ENCODE data around the gene ERGIC1.
A peak's percentile ranks its signal among the peaks of the same experiment; 100 is the strongest.

ERGIC1 gene

DNA sequence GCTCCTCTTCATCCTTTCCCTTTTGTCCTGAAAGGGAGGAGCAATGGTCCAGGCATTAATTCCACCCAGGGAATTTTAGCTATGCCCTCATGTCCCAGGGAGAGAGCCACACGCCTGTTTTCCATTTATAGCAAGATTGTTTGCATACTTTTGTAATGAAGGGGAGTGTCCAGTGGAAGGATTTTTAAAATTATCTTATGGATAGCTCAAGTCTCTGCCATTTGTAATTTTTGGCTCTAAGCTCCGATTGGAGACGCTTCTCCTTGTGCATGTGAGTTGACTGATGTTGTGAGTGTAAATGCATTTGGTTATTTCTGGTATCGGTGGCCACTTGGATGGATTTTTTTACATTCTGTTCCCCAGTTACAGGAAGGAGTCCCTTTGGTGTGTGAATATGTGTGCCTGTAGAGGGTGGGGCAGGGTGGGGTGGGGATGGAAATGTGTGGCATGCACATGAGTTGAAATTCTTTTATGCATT lies 118.0 kb downstream of the ERGIC1 start:
- no peak for FAIRE-seq

DNA sequence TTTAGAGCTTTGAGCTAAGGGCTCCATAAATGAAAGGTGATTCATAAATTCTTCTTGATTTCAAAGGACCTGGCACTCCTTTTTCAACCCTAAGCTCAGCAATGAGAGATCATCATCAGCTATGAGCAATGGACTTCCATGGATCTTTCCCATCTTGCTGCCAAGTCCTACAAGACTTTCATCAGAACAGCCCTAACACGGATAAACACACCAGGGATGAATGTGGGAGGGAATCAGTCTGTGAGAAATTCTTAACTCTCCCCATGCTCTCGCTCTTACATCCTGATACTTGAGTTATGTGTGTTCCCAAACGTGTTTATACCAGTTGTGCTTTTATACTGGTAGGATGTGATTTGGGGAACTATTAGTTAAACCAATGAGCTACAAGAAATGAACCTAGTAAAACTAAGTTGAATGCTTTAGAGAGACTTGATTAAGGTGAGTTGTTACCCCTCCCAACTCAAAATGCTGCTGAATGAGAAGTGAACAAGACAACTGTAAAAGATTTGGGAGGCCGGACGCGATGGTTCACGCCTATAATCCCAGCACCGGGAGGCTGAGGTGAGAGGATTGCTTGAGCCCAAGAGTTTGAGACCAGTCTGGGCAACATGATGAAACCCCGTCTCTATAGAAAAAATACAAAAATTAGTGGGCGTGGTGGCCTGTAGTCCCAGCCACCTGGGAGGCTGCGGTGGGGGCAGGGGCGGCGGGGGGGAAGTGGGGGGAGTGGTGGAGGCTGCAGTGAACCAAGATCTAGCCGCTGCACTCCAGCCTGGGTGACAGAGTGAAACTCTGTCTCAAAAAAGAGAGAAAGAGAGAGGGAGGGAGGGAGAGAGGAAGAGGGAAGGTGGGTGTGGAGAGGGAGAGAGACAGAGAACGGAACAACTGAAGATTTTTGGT lies 120.0 kb downstream of the ERGIC1 start:
- no peak for FAIRE-seq

DNA sequence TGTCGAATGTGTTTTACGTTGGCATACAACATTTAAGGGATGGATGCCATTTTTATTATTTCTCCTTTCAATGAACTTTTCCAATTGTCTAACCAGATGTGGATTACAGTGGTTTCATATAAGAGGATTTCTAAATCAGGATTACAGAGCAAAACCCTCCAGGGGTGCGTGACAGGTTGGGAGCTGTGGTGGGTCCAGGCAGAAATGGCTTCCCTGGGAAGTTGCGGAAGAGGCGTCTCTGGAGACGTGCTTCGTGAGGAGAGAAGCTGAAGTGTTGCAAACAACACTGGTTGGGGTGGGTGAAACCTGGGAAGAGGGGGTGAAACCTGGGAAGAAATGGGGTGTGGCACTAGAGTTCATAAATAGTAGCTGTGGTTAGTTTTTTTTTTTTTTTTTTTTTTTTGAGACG lies 120.7 kb downstream of the ERGIC1 start:
- FAIRE-seq: no peak

DNA sequence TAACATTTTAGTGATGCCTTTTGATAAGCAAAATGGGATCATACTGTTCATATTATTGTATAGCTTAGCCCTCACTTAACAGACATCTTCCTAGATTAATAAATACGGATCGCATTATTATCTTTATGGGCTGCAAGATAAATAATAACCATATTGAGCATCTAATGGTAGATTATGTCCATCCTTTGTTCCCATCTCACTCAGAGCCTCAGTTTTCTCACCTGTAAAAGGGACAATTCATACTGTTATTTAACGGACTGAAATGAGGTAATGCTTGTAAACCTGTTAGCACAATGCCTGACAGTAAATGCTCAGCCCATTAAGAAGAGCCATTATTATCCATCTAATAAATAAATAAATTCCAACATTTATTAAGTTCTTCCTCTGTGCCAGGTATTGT lies 122.2 kb downstream of the ERGIC1 start:
- no peak for FAIRE-seq

DNA sequence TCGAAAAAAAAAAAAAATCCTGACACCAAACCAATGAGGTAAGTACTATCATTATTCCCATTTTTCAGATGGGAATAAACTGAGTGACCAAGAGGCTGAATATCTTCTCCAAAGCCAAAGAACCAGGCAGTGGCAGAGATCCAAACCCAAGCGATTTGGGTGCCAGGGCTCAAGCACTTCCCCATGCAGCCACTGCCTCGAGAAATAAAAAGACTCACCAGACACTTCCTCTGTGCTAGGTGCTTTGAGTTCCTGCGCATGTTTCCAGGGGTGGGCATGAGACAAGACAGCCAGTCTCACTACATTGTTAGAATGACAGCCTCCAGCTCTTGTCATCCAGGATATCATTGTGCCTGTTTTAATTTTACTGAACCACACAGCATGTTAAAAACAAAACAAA lies 122.9 kb downstream of the ERGIC1 start:
- no peak for FAIRE-seq

DNA sequence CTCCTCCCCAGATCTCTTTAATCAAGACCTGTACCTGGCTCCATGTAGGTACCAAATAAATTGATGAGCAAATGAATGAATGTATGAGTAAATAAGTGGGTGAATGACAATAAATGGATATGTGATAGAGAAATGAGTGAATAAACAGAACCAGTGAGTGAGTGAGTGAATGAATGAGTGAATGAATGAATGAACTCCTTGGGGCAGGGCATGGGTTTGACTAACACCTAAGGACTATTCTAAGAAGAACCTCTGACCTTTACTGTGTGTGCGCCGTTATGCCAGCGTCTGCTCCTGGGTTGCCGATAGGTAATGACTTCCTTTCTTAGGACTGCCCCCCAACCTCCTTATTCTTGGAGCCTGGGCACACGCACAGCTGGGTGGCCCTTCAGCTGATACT lies 123.4 kb downstream of the ERGIC1 start:
- FAIRE-seq: no peak

DNA sequence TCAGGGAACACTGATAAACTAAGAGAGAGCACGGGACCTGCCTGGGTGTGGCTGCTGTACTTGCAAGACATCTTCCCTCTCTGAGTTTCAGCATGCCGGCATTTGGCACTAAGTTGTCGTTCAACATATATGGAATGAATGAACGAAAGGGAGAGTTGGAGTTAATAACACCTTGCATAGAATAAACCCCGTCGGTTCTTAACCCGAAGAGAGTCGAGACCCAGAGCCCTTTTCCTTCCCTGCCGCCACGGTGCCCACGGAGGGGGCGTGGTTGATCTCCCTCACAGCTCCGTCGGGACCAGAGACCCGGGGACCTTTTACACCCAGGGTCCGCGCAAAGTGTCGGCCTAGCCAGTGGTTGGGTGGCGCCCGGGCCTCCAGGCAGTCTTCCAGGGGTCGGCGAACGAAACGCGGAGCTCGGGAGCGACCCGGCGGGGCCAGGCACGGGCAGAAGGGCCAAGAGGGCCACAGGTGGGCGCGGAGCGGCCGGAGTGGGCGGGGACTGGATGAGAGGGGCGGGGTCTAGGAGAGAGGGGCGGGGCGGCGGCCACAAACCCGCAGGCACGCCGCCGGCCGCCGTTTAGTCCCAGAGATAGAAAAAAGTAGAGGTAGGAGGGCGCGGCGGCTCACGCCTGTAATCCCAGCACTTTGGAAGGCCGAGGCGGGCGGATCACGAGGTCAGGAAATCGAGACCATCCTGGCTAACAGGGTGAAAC lies 124.4 kb downstream of the ERGIC1 start:
- FAIRE-seq: no peak

DNA sequence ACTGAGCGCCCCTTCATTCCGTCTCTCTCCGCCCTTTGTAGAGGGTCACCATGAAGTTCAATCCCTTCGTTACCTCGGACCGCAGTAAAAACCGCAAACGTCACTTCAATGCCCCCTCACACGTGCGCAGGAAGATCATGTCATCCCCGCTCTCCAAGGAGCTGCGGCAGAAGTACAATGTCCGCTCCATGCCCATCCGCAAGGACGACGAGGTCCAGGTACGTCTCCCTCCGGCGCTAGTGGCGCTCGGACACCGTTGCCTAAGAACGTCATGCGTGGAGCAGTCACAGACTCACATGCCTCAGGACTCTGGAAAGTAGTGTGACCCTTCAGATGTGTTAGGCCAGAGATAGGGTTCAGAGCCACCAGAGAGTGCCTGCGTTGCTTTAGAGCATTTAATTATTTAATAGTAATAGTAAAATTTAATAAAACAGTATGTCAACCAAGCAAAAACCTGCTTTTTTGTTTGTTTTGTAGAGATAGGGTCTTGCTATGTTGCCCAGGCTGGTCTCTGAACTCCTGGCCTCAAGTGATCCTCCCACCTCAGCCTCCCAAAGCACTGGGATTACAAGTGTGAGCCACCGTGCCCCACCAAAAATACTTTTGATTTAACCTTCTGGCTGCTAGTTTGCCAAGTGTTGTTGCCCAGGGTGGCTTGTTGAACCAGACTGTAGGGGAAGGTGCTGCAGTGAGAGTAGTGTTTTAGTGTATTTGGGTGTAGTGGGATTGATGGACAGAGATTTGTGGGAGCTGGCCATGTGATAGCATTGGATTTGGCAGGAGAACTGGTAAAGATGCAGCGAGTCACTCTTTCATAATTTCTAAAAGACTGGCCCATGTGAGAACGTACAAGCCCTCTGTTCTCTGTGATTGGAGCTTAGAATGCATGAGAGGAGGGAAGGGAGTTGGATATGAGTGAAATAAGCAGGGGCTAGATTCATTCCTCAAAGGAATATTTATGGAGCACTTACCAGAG lies 126.1 kb downstream of the ERGIC1 start:
- no peak for FAIRE-seq

DNA sequence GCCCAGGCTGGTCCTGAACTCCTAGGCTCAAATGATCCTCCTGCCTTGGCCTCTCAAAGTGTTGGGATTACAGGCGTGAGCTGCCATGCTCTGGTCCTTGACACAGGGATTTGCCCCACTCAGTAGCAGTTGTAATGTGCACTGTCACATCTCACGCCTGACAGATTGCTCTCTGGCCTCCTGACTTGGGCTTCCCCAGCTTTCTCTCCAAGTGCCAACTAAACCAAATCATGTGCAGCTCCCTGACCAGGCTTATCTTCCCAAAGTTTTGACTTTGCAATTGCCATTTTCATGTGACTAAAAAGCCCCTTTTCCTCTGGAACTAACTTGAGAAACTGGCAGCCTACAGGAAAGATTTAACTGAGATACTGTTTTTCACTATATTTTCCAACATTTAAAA lies 135.9 kb downstream of the ERGIC1 start:
- no peak for FAIRE-seq

DNA sequence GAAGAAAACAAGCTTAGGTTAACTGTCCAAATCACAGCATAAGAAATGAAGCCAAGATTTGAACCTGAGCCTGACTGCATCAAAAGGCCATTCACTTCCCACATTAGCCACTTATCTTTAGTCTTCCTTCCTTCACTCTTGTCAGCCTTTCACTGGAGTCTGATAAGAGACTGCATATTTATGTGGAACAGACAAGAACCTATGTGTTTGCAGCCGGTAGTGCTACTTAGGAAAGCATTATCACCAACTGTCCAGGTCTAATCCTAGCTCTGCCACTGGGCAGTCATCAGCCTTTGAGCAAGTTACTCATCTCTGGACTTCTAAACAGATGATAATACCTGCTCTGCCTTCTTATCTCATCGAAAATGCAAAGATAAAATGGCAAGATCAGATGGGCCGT lies 137.4 kb downstream of the ERGIC1 start:
- FAIRE-seq: no peak

DNA sequence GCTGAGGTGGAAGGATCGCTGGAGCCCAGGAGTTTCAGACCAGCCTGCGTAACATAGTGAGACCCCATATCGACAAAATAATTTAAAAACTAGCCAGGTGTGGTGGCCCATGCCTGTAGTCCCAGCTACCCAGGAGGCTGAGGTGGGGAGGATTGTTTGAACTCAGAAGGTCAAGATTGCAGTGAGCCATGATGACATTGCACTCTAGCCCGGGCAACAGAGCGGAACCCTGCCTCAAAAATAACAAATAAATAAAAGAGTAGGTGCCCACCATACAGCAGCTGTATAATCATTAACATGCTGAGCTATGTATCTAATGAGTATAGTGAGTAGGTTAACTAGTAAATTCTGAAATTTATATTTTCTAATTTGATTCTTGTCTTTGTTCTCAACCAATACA lies 138.5 kb downstream of the ERGIC1 start:
- no peak for FAIRE-seq

DNA sequence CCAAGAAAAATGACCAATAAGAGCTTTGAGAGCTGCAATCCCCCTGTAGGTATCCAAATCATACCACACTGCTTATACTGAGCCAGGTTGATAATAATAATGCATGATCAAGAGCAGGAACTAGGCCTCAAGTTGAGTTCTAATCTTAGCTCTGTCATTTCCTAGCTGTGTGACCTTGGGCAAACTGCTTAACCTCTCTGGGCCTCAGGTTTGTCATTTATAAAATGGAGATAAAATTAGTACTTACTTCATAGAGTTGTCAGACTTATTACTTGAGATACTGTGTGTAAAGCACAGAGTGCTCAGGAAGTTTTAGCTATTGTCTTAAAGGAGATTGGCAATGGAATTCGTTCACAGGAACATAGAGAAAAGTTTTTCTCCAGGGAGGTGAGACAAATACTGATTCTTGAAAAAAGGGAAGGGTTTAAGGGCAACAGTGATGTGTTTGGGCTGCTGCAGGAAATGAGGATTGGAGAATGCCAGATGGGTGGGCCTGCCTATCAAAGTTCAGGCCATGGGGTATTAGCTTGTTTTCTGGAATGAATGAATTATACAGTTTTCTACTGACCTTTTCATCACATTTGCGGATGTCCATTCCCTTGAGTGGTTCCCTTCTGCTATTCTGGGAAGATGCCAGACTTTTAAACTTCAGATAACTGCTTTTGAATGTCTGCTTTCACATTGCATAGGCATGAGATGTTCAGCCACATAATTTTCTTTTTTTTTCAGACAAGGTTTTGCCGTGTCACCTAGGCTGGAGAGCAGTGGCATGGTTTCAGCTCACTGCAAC lies 139.3 kb downstream of the ERGIC1 start:
- FAIRE-seq: no peak

DNA sequence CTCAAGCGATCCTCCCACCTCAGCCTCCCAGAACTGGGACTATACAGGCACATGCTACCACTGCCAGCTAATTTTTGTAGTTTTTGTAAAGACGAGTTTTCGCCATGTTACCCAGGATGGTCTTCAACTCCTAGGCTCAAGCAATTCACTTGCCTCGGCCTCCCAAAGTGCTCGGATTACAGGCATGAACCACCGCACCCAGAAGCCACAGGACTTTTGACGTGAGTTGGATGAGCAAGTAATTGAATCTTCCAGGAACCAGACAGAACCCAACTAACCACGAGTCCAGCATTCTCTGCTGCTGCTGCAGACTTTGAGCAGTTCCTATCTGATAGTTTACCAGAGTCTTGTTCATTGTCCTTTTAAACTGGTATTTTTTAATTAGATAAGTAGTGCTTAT lies 139.9 kb downstream of the ERGIC1 start:
- no peak for FAIRE-seq

DNA sequence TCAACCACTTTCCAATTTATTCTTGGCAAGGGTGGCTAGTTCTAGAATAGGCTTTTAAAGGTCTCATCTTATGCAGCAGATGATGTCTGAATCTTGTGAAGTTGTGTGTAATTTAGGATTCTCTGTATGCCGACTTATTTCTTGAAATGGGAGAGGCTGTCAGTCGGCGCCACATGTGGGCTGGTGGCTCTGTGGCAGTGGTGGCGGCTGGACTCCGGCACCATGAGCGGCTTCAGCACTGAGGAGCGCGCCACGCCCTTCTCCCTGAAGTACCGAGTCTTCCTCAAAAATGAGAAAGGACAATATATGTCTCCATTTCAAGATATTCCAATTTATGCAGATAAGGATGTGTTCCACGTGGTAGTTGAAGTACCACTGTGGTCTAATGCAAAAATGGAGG lies 141.2 kb downstream of the ERGIC1 start:
- FAIRE-seq: no peak

DNA sequence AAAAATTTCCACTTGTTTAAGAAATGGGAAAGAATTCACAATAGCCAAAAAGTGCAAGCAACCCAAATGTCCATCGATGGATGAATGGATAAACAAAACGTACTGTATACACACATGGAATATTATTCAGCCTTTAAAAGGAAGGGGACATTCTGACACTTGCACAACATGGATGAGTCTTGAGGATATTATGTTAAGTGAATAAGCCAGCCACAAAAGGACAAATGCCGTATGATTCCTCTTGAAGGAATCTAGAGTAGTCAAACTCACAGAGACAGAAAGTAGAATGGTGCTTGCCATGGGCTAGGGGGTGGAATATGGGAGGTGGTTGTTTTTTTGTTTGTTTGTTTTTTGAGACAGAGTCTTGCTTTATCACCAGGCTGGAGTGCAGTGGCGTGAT lies 145.7 kb downstream of the ERGIC1 start:
- no peak for FAIRE-seq

DNA sequence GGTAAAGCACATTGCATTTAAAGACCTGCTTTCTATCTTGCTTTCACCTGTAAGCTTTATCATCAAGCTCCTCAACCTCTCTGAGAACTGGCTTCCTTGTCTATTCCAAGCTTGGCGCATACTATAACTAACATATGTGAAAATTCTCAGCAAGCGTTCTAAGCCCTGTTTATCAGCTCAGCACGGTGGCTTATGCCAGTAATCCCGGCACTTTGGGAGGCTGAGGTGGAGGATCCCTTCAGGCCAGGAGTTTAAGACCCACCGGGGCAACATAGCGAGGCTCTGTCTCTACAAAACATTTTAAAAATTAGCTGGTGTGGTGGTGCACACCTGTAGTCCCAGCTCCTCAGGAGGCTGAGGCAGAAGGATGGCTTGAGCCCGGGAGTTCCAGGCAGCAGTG lies 147.9 kb downstream of the ERGIC1 start:
- no peak for FAIRE-seq

DNA sequence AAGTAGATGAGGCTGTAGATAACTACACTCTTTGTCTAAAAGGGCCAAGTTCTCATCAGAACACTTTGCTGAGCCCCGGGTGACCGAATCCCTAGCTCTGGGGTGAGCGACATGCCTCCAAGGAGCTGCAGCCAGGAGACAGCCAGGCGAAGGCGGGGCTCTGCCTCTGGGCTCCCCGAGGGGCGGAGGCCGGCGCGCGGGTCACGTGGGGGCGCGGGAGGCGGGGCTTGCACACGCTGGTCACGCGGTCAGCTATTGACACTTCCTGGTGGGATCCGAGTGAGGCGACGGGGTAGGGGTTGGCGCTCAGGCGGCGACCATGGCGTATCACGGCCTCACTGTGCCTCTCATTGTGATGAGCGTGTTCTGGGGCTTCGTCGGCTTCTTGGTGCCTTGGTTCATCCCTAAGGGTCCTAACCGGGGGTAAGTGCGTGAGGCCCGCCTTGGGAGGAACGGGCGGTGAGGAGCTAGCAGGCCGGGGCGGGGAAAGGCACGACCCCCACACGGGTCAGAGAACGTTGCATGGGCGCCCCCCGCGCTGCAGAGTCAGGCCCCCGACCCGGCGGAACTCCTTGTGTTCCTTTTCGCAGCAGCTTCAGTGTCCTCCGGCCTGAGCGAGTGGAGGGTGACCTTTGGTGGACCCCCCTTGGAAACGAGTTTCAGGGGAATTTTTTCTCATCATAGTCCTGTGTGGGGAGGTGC lies 149.6 kb downstream of the ERGIC1 start, which contains the start of gene ATP6V0E1:
ATP6V0E1 (plus strand) TSS at position 230 of the 702 bp plus-strand sequence; CDS start at position 320, 90 bp downstream.
- peak; percentile 23 for FAIRE-seq

DNA sequence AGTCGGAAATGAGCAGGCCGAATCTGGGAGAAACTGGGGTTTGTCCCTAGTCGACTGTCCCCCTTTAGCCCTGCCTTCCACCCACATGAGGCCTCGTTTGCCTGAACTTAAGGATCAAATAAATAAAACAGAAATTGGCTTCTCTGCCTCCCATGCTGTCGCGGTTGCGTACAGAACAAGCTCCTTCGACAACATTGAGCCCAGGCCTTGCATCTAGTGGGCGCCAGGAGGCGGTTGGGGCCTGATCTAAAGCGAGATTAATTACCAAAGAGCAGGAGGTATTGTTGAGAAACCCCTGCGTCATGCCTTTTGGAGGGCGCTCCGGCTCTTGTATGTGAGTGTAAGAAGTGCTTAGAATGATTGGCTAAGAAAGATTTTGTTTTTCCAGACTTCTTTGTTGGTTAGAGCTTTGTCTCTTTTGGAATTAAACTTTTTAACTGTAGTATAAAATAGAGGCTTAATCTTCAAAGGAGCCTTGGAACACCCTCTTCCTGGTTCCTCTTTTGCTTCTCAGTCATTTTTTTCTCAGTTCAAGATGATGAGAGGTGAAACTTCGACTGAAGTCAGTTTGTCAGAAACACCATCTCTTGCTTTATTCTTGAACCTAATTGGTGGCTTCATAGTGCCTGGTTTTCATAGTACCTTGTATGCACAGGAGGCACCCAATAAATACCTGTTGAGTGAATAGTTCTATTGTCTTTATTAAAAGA lies 150.3 kb downstream of the ERGIC1 start:
- FAIRE-seq: no peak

DNA sequence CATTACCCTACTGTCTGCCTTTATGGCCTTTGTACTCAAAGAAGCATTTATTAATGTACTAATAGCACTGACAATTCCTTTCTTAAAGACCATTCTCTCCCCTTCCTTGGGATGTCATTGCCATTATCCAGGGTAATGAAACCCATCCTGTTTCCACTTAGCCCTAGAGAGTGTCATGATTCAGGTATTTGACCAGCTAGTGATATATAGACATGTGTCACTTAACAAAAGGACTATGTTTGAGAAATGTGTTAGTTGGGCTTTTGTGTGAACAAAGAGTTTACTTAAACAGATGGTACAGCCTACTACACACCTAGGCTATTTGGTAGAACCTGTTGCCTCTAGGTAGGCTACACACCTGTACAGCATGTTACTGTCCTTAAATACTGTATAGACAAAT lies 151.5 kb downstream of the ERGIC1 start:
- FAIRE-seq: no peak

DNA sequence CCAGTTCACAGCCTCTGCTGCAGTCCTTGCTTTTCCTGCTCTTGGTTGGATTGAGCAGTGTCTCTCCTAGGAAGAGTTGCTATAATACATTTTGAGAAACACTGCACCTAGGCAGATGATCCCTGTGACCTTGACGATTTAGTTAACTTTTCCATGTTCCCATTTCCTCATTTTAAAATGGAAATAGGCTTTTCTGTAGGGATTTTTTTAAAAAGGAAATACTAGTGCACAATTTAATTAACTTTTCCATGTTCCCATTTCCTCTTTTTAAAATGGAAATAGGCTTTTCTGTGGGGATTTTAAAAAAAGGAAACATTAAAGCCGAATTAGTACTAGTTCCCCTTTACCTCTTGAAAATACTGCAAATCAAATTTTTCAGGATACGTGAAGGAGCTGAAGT lies 154.2 kb downstream of the ERGIC1 start:
- FAIRE-seq: no peak

DNA sequence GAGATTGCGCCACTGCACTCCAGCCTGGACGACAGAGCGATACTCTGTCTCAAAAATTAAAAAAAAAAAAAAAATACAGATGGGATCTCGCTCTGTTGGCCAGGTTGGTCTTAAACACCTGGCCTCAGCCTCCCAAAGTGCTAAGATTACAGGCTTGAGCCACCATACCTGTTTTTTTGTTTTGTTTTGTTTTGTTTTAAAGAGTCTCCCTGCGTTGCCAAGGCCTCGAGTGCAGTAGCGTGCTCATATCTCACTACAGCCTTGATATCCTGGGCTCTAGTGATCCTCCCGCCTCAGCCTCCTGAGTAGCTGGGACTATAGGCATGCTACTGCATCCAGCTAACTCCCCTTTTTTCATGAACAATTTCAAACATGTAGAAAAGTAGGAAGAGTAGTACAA lies 156.7 kb downstream of the ERGIC1 start:
- FAIRE-seq: no peak
